ENCODE measurements around the gene FGF14.

Gene FGF14

DNA sequence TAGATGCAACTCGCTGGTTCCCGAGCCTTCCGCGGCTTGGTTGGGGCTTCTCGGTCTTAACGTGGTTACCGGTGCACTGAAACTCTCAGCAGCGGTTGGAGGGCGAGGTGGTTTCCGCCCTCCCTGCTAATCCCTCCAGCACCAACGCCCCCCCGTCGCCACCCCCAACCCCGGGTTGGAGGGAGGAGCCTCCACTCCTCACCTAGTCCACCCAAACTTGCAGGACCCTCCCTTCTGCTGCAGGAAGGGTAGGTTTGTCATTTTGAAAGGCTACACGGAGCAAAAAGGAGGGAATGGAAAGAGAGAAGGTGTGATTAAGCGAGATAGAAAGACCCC, 484.4 kb downstream of the FGF14 start:
- no peak overlapping the region for H3K4me3 ChIP-seq (ENCODE audit: low read depth, low read length)
- H3K36me3 ChIP-seq (ENCODE audit: control insufficient read depth in 2 of 2, insufficient read depth in 1 of 2, low read length in 2 of 2) = no peaks in the 10 kb centered on the region
- no peak overlapping the region for H3K27ac ChIP-seq (ENCODE audit: extremely low read depth, low read depth, low read length)
- POLR2A ChIA-PET = no interaction called here
- TF ChIP-seq ZBTB49 (tag by site-specific recombination; IDR thresholded peaks at IDR 0.05; ENCODE audit: low read depth) (no peak), KLF1 (tag by site-specific recombination; IDR thresholded peaks at IDR 0.05) (peak; percentile 74)
- CTCF ChIA-PET = no interaction called here
- H3K4me1 ChIP-seq (ENCODE audit: control insufficient read depth, insufficient read depth, low read length) = no peaks in the 10 kb centered on the region
- H3K9me3 ChIP-seq (ENCODE audit: control insufficient read depth, insufficient read depth, low read depth, low read length) = no peaks in the 10 kb centered on the region

DNA sequence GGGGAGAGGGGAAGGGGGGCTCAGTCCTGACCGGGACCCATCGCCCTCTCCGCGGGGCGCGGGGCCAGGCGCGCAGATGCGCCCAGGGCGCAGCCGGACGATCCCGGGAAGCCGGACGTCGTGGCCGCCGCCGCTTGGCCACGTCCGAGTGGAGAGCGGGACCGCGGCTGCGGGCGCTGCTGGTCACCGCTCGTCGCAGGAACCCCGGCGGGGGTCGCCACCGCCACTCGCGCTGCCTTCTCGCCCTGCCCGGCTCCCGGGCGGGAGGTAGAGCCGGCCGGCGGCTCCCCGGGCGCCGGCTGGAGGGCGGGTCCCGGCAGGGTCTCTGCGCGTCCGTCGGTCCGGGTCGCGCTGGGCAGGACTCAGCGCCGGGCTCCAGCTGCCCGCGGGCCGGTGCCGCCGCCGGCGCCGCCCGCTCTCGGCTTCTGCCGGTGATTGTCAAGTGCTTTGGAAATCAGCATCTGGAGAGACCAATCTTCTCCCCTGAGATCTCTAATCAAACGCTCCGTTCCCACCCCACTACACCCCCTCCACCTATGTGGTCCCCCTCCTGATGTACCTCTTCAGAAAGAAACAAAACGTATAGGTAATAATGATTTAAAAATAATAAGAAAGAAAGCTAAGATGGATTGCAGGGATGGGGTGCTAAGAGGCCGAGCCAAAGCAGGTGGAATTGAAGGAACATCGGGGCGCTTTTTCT, 484.9 kb downstream of the FGF14 start:
- H3K4me3 ChIP-seq (ENCODE audit: low read depth, low read length) = peak overlapping the region; percentile 39
- H3K9me3 ChIP-seq (ENCODE audit: control insufficient read depth, insufficient read depth, low read depth, low read length) = no peaks in the 10 kb centered on the region
- H3K4me1 ChIP-seq (ENCODE audit: control insufficient read depth, insufficient read depth, low read length) = no peaks in the 10 kb centered on the region
- H3K36me3 ChIP-seq (ENCODE audit: control insufficient read depth in 2 of 2, insufficient read depth in 1 of 2, low read length in 2 of 2) = no peaks in the 10 kb centered on the region
- POLR2A ChIA-PET = no interaction called here
- no peak overlapping the region for H3K27ac ChIP-seq (ENCODE audit: extremely low read depth, low read depth, low read length)
- TF ChIP-seq, protein P1, sequence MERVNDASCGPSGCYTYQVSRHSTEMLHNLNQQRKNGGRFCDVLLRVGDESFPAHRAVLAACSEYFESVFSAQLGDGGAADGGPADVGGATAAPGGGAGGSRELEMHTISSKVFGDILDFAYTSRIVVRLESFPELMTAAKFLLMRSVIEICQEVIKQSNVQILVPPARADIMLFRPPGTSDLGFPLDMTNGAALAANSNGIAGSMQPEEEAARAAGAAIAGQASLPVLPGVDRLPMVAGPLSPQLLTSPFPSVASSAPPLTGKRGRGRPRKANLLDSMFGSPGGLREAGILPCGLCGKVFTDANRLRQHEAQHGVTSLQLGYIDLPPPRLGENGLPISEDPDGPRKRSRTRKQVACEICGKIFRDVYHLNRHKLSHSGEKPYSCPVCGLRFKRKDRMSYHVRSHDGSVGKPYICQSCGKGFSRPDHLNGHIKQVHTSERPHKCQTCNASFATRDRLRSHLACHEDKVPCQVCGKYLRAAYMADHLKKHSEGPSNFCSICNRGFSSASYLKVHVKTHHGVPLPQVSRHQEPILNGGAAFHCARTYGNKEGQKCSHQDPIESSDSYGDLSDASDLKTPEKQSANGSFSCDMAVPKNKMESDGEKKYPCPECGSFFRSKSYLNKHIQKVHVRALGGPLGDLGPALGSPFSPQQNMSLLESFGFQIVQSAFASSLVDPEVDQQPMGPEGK (tag by site-specific recombination; IDR thresholded peaks at IDR 0.05) = no peak
- TF ChIP-seq ZNF341 (tag by site-specific recombination; IDR thresholded peaks at IDR 0.05; ENCODE audit: low read depth) = no peak
- no peak for TF ChIP-seq ZNF19 (tag by site-specific recombination; IDR thresholded peaks at IDR 0.05; ENCODE audit: low read depth)
- no peak for TF ChIP-seq ZNF830 (tag by site-specific recombination; IDR thresholded peaks at IDR 0.05; ENCODE audit: low read depth)
- no peak for TF ChIP-seq ZNF514 (tag by site-specific recombination; IDR thresholded peaks at IDR 0.05)
- no peak for TF ChIP-seq ZNF621 (tag by site-specific recombination; IDR thresholded peaks at IDR 0.05)
- TF ChIP-seq ZNF155 (tag by site-specific recombination; IDR thresholded peaks at IDR 0.05) = no peak
- TF ChIP-seq, protein P2, sequence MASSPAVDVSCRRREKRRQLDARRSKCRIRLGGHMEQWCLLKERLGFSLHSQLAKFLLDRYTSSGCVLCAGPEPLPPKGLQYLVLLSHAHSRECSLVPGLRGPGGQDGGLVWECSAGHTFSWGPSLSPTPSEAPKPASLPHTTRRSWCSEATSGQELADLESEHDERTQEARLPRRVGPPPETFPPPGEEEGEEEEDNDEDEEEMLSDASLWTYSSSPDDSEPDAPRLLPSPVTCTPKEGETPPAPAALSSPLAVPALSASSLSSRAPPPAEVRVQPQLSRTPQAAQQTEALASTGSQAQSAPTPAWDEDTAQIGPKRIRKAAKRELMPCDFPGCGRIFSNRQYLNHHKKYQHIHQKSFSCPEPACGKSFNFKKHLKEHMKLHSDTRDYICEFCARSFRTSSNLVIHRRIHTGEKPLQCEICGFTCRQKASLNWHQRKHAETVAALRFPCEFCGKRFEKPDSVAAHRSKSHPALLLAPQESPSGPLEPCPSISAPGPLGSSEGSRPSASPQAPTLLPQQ (tag by site-specific recombination; IDR thresholded peaks at IDR 0.05) = no peak
- no peak for TF ChIP-seq EGR2 (tag by site-specific recombination; IDR thresholded peaks at IDR 0.05; ENCODE audit: low read depth)
- CTCF ChIA-PET = interaction anchor here (0.5 kb wide), 1 partner anchor 742 kb away, joined by 3 read pairs; no protein-coding TSS in a partner anchor

DNA sequence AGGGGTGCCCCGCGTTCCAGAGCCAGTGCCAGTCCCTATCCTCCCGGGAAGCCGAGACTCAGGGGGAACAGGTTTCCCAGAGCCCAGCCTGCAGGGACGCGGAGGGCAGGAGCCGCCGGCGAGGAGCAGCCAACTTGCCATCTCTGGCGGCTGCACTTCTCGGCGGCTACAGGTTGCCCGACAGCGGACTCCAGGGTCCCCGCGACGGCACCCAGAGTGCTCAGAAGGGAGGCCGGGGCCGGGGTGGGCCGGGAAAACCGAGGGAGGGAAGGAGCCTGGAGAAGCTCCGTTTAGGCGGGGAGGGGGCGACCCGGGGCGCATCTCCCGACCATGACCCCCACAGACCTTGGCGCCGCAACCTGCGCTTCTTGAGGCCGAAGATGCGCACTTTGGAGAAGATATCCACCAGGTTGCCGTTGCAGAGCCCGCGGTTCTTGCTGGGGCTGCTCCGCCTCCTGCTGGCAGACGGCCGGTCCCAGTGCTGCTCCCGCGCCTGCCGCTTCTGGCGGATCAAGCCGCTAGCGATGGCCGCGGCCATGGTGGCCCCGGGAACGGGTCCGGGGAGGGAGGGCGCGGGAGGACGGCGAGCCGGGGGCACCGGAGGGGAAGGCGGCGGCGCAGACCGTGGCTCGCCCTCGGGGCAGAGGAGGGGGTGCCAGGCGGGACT, 485.6 kb downstream of the FGF14 start:
- H3K4me3 ChIP-seq (ENCODE audit: low read depth, low read length) = peak overlapping the region; percentile 39
- H3K9me3 ChIP-seq (ENCODE audit: control insufficient read depth, insufficient read depth, low read depth, low read length) = no peaks in the 10 kb centered on the region
- ChIA-PET CTCF (interaction anchor here (0.5 to 0.7 kb wide), 3 partner anchors 253 to 774 kb away, joined by 3 read pairs; no protein-coding TSS in a partner anchor), POLR2A (no interaction called here)
- no peaks in the 10 kb centered on the region for H3K4me1 ChIP-seq (ENCODE audit: control insufficient read depth, insufficient read depth, low read length)
- H3K27ac ChIP-seq (ENCODE audit: extremely low read depth, low read depth, low read length) = no peak overlapping the region
- H3K36me3 ChIP-seq (ENCODE audit: control insufficient read depth in 2 of 2, insufficient read depth in 1 of 2, low read length in 2 of 2) = no peaks in the 10 kb centered on the region
- TF ChIP-seq ZBTB20 (tag by site-specific recombination; IDR thresholded peaks at IDR 0.05) = peak; percentile 36; the same call in 1 of the 2 replicates
- TF ChIP-seq ZNF239 (tag by site-specific recombination; IDR thresholded peaks at IDR 0.05) = no peak
- TF ChIP-seq REPIN1 (tag by site-specific recombination; IDR thresholded peaks at IDR 0.05; ENCODE audit: low read depth) = no peak
- TF ChIP-seq SALL2 (tag by site-specific recombination; IDR thresholded peaks at IDR 0.05; ENCODE audit: borderline replicate concordance) = no peak
- no peak for TF ChIP-seq MZF1 (tag by site-specific recombination; IDR thresholded peaks at IDR 0.05; ENCODE audit: borderline replicate concordance)
- no peak for TF ChIP-seq ZNF341 (tag by site-specific recombination; IDR thresholded peaks at IDR 0.05; ENCODE audit: low read depth)
- TF ChIP-seq, protein P3, sequence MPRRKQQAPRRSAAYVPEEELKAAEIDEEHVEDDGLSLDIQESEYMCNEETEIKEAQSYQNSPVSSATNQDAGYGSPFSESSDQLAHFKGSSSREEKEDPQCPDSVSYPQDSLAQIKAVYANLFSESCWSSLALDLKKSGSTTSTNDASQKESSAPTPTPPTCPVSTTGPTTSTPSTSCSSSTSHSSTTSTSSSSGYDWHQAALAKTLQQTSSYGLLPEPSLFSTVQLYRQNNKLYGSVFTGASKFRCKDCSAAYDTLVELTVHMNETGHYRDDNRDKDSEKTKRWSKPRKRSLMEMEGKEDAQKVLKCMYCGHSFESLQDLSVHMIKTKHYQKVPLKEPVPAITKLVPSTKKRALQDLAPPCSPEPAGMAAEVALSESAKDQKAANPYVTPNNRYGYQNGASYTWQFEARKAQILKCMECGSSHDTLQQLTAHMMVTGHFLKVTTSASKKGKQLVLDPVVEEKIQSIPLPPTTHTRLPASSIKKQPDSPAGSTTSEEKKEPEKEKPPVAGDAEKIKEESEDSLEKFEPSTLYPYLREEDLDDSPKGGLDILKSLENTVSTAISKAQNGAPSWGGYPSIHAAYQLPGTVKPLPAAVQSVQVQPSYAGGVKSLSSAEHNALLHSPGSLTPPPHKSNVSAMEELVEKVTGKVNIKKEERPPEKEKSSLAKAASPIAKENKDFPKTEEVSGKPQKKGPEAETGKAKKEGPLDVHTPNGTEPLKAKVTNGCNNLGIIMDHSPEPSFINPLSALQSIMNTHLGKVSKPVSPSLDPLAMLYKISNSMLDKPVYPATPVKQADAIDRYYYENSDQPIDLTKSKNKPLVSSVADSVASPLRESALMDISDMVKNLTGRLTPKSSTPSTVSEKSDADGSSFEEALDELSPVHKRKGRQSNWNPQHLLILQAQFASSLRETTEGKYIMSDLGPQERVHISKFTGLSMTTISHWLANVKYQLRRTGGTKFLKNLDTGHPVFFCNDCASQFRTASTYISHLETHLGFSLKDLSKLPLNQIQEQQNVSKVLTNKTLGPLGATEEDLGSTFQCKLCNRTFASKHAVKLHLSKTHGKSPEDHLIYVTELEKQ (tag by site-specific recombination; IDR thresholded peaks at IDR 0.05; ENCODE audit: borderline replicate concordance) = no peak
- TF ChIP-seq, protein P4, sequence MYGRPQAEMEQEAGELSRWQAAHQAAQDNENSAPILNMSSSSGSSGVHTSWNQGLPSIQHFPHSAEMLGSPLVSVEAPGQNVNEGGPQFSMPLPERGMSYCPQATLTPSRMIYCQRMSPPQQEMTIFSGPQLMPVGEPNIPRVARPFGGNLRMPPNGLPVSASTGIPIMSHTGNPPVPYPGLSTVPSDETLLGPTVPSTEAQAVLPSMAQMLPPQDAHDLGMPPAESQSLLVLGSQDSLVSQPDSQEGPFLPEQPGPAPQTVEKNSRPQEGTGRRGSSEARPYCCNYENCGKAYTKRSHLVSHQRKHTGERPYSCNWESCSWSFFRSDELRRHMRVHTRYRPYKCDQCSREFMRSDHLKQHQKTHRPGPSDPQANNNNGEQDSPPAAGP (tag by site-specific recombination; IDR thresholded peaks at IDR 0.05) = no peak
- TF ChIP-seq KLF10 (tag by site-specific recombination; IDR thresholded peaks at IDR 0.05) = no peak
